Panc1 (cell line): ENCODE measurements around the gene HTR1B. TPM values are rescaled to one million over a fixed set of nuclear protein-coding genes. Genes with fewer than 3 reads are reported as not detected.

ENCODE experiments used
- ATAC-seq: fragments of 200-7000 bp; cut with Tn5 transposase; 2 replicates; pipeline ENCODE4 v1.9.1; 2020; ENCODE audit warnings: mild to moderate bottlenecking, moderate library complexity
- BruUV-seq: library from RNA; stranded (reverse); fragments of 400-500 nt; replicated peaks from 2 replicates; lab custom pipeline; 2021; lab: Mats Ljungman, UMichigan
- CTCF ChIA-PET: fragments of 300-600 bp; sonication (Branson Sonifier 250); formaldehyde crosslinking; loops from one replicate; lab custom pipeline; 2022; ENCODE audit warnings: antibody characterized with exemption; lab: Charles Lee
- POLR2A ChIA-PET: fragments of 300-600 bp; sonication (Branson Sonifier 250); formaldehyde crosslinking; loops from one replicate; lab custom pipeline; 2022; ENCODE audit warnings: antibody characterized with exemption; lab: Charles Lee
- DNase-seq: peaks from one replicate; pipeline ENCODE4 v3.0.0-alpha.2; 2010; ENCODE audit warnings: low read depth, low spot score
- H3K27ac ChIP-seq: 2 replicates; pipeline ENCODE4 v1.5.1; 2011; ENCODE audit warnings: mild to moderate bottlenecking, low read length, inconsistent platforms
- H3K27me3 ChIP-seq: fragments of 200-500 bp; sonication (Bioruptor generic); 2 replicates; pipeline ENCODE4 v1.6.0; 2014; ENCODE audit warnings: low read length, inconsistent platforms; ENCODE audit not compliant: control insufficient read depth, insufficient read depth
- H3K36me3 ChIP-seq: fragments of 200-500 bp; sonication (Bioruptor generic); 2 replicates; pipeline ENCODE4 v1.5.1; 2014; ENCODE audit warnings: inconsistent platforms, mild to moderate bottlenecking, low read length, moderate library complexity; ENCODE audit not compliant: control insufficient read depth, insufficient read depth
- H3K4me1 ChIP-seq: 2 replicates; pipeline ENCODE4 v1.5.1; 2011; ENCODE audit warnings: inconsistent platforms, mild to moderate bottlenecking, low read length, moderate library complexity; ENCODE audit not compliant: control insufficient read depth, insufficient read depth
- H3K4me3 ChIP-seq, 2 experiments: 2 replicates each; pipeline ENCODE4 v1.5.1; 2011 to 2012; ENCODE audit warnings: low read depth in 2 of 2, low read length in 2 of 2, mild to moderate bottlenecking in 2 of 2, inconsistent platforms in 1 of 2, moderate library complexity in 1 of 2
- H3K9me3 ChIP-seq: fragments of 200-500 bp; sonication (Bioruptor generic); 2 replicates; pipeline ENCODE4 v1.5.1; 2014; ENCODE audit warnings: low read depth, mild to moderate bottlenecking, inconsistent platforms, low read length, moderate library complexity; ENCODE audit not compliant: control insufficient read depth, insufficient read depth
- POLR2AphosphoS5 ChIP-seq: IDR thresholded peaks from 2 replicates; pipeline ENCODE4 v1.6.1; 2012; ENCODE audit warnings: mild to moderate bottlenecking, low read depth, low read length, moderate library complexity
- SIN3A ChIP-seq: IDR thresholded peaks from 2 replicates; pipeline ENCODE4 v1.6.1; 2012; ENCODE audit warnings: low read depth, mild to moderate bottlenecking, low read length, moderate library complexity, borderline replicate concordance; ENCODE audit not compliant: insufficient read depth
- TCF7L2 ChIP-seq: IDR thresholded peaks from 2 replicates; pipeline ENCODE4 v1.6.1; 2011; ENCODE audit warnings: mild to moderate bottlenecking, low read depth, low read length, inconsistent platforms
- in situ Hi-C: cut with HindIII; loops from 2 replicates; pipeline ENCODE4 v1.10.0; 2016; ENCODE audit warnings: low sequenced_read_pairs, low pct_unique_long_range_greater_than_20kb
- intact Hi-C: fragments of 100-400 bp; cut with micrococcal nuclease; formaldehyde crosslinking; loops from one replicate; pipeline ENCODE4 v1.10.0; 2022; ENCODE audit not compliant: unreplicated experiment
- total RNA-seq: library from RNA; stranded (reverse); gene quantifications from one replicate; pipeline ENCODE4 v1.2.1, GENCODE V29; 2021; ENCODE audit not compliant: unreplicated experiment
- TF ChIP-seq, protein P1 (sequence below), 2 experiments: IDR thresholded peaks; 2 replicates each; pipeline ENCODE4 v1.6.1; 2011 to 2012; ENCODE audit warnings: low read depth in 2 of 2, control low read depth in 1 of 2, low read length in 1 of 2, mild to moderate bottlenecking in 1 of 2, moderate library complexity in 1 of 2; ENCODE audit not compliant: insufficient read depth in 1 of 2
- TF ChIP-seq, protein P2 (sequence below): fragments of 450-650 bp; IDR thresholded peaks from 2 replicates; pipeline ENCODE4 v1.5.1; 2017; ENCODE audit warnings: mild to moderate bottlenecking

Gene HTR1B
- total RNA-seq, 1 experiment from 2014 or later = 14.0 TPM

DNA sequence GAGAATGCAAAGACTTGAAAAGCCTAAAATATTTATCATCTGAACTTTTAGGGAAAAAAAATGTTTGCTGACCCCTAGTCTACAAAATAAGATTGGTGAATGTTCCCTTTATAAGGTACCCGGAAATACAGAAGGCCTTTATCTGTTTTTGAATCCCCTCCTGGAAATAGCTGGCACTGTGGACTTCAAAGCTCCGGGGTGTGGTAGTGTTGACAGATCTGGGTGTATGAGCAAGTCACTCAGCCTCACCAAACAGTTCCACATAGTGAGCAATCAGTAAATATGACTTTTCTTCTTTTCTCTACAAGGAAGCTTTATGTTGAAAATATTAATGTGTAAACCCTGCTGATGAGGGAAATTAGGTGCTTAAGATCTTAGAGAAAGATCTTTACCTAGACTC lies 29.2 kb upstream of the HTR1B start:
- no peak for ATAC-seq
- Histone ChIP-seq H3K4me1 (no peaks in the 10 kb centered on the region; the same call in 1 of the 2 replicates), H3K27me3 (no peaks in the 10 kb centered on the region), H3K36me3 (no peaks in the 10 kb centered on the region), H3K4me3 (no peak overlapping the region), H3K27ac (no peak overlapping the region), H3K9me3 (no peaks in the 10 kb centered on the region)
- BruUV-seq = no TSS peak
- ChIA-PET POLR2A (no interaction called here), CTCF (no interaction called here)
- no peak for DNase-seq
- intact Hi-C loops = no loop called here
- in situ Hi-C loops = no loop called here
- TF ChIP-seq, protein P1, sequence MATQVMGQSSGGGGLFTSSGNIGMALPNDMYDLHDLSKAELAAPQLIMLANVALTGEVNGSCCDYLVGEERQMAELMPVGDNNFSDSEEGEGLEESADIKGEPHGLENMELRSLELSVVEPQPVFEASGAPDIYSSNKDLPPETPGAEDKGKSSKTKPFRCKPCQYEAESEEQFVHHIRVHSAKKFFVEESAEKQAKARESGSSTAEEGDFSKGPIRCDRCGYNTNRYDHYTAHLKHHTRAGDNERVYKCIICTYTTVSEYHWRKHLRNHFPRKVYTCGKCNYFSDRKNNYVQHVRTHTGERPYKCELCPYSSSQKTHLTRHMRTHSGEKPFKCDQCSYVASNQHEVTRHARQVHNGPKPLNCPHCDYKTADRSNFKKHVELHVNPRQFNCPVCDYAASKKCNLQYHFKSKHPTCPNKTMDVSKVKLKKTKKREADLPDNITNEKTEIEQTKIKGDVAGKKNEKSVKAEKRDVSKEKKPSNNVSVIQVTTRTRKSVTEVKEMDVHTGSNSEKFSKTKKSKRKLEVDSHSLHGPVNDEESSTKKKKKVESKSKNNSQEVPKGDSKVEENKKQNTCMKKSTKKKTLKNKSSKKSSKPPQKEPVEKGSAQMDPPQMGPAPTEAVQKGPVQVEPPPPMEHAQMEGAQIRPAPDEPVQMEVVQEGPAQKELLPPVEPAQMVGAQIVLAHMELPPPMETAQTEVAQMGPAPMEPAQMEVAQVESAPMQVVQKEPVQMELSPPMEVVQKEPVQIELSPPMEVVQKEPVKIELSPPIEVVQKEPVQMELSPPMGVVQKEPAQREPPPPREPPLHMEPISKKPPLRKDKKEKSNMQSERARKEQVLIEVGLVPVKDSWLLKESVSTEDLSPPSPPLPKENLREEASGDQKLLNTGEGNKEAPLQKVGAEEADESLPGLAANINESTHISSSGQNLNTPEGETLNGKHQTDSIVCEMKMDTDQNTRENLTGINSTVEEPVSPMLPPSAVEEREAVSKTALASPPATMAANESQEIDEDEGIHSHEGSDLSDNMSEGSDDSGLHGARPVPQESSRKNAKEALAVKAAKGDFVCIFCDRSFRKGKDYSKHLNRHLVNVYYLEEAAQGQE (IDR thresholded peaks at IDR 0.05; ENCODE audit: insufficient read depth in 1 of 2, low read depth in 2 of 2, low read length in 1 of 2) = no peak
- no peak for TF ChIP-seq POLR2AphosphoS5

DNA sequence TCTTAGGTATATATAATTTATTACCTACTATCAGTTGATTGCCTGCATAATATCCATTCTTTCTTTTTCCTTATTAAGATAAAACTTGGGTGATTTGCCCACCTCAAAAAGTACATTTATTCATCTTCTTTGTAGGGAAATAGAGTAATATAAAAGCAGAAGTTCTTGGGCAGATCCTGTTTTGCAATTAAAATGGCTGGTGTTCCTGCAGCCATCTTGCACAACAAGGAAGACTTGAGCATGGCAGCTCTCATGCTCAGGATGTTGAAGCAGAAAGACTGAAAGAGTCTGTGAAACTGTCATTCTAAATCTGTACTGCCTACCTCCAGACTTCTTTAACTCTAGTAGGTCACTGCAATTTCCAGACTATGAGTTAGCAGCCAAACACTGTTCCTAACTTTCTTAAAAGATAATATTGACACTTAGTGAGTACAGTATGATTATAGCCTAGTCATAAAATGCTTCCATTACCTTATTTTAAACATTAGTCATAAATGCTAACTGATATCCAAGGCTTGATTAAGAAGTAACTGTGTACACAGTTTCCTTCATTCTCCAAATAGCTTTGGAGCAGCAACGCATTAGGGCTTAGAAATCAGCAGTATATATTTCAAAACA lies 24.6 kb upstream of the HTR1B start:
- DNase-seq (no peak), ATAC-seq (peak; percentile 58)
- Histone ChIP-seq H3K4me1 (no peaks in the 10 kb centered on the region; the same call in 1 of the 2 replicates), H3K9me3 (no peaks in the 10 kb centered on the region), H3K36me3 (no peaks in the 10 kb centered on the region), H3K27me3 (no peaks in the 10 kb centered on the region), H3K27ac (no peak overlapping the region), H3K4me3 (no peak overlapping the region)
- TF ChIP-seq POLR2AphosphoS5 (no peak), TCF7L2 (no peak), SIN3A (no peak)
- TF ChIP-seq, protein P2, sequence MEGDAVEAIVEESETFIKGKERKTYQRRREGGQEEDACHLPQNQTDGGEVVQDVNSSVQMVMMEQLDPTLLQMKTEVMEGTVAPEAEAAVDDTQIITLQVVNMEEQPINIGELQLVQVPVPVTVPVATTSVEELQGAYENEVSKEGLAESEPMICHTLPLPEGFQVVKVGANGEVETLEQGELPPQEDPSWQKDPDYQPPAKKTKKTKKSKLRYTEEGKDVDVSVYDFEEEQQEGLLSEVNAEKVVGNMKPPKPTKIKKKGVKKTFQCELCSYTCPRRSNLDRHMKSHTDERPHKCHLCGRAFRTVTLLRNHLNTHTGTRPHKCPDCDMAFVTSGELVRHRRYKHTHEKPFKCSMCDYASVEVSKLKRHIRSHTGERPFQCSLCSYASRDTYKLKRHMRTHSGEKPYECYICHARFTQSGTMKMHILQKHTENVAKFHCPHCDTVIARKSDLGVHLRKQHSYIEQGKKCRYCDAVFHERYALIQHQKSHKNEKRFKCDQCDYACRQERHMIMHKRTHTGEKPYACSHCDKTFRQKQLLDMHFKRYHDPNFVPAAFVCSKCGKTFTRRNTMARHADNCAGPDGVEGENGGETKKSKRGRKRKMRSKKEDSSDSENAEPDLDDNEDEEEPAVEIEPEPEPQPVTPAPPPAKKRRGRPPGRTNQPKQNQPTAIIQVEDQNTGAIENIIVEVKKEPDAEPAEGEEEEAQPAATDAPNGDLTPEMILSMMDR = no peak
- TF ChIP-seq, protein P1 (IDR thresholded peaks at IDR 0.05; ENCODE audit: insufficient read depth in 1 of 2, low read depth in 2 of 2, low read length in 1 of 2) = no peak
- CTCF ChIA-PET = no interaction called here
- no TSS peak for BruUV-seq
- intact Hi-C loops (no loop called here), in situ Hi-C loops (no loop called here)
- POLR2A ChIA-PET = no interaction called here
